HepG2 (cell line): ENCODE results near the gene LRRC70. TPM values are rescaled to one million over a fixed set of nuclear protein-coding genes. Genes with fewer than 3 reads are reported as not detected.

ENCODE experiments used
- ATAC-seq: fragments of 200-7000 bp; cut with Tn5 transposase; 3 replicates; pipeline ENCODE4 v1.9.1; 2020; ENCODE audit warnings: mild to moderate bottlenecking, moderate library complexity
- BruUV-seq: library from RNA; stranded (reverse); fragments of 400-500 nt; replicated peaks from 2 replicates; lab custom pipeline; 2021; lab: Mats Ljungman, UMichigan
- CTCF ChIA-PET: fragments of 300-600 bp; formaldehyde crosslinking; extraction: SDS; loops from one replicate; lab custom pipeline; 2021; ENCODE audit warnings: low total read pairs, inconsistent platforms, low intra/inter-chr PET ratio; lab: Yijun Ruan, JAX
- POLR2A ChIA-PET: fragments of 350-600 bp; sonication (Branson Sonifier 250); formaldehyde crosslinking; loops from one replicate; lab custom pipeline; 2020; ENCODE audit warnings: antibody characterized with exemption, inconsistent platforms; lab: Yijun Ruan, JAX
- DNase-seq: peaks from one replicate; pipeline ENCODE4 v3.0.0-alpha.2; 2015; ENCODE audit warnings: low spot score
- FAIRE-seq: peaks from 3 replicates; lab custom pipeline; 2011; peaks lifted over from hg19 to GRCh38; lab: Jason Lieb, UNC
- H2AFZ ChIP-seq: one replicate; pipeline ENCODE4 v1.6.1; 2011; ENCODE audit warnings: low read length, inconsistent platforms
- H3K27ac ChIP-seq: fragments of 300-600 bp; 3 replicates; pipeline ENCODE4 v1.8.0; 2011; ENCODE audit warnings: mixed run types, mild to moderate bottlenecking, mixed read lengths, low read length, inconsistent platforms; ENCODE audit not compliant: insufficient read depth; ENCODE audit errors: extremely low read length
- H3K27me3 ChIP-seq, 2 experiments: fragments of 200-600 bp in 1 of 2; 2 replicates in 1 of 2; 3 replicates in 1 of 2; pipeline versions ENCODE4 v1.6.0 to v1.8.0; 2011; ENCODE audit warnings: low read length in 2 of 2, mild to moderate bottlenecking in 2 of 2, moderate library complexity in 2 of 2, inconsistent platforms in 1 of 2; ENCODE audit not compliant: insufficient read depth in 2 of 2, control insufficient read depth in 1 of 2
- H3K36me3 ChIP-seq, 2 experiments: fragments of 200-600 bp in 1 of 2; replicated peaks in 1 of 2; 2 replicates in 1 of 2; 3 replicates in 1 of 2; pipeline versions ENCODE4 v1.5.1 to v1.8.0; 2011; ENCODE audit warnings: low read length in 2 of 2, inconsistent platforms in 1 of 2; ENCODE audit not compliant: insufficient read depth in 2 of 2, control insufficient read depth in 1 of 2
- H3K4me1 ChIP-seq: 2 replicates; pipeline ENCODE4 v1.5.1; 2012; ENCODE audit warnings: low read length, inconsistent platforms; ENCODE audit not compliant: insufficient read depth
- H3K4me2 ChIP-seq: 2 replicates; pipeline ENCODE4 v1.6.0; 2011; ENCODE audit warnings: low read depth, low read length, inconsistent platforms
- H3K4me3 ChIP-seq, 3 experiments: fragments of 200-600 bp in 1 of 3; sonication (generic), shearing (Covaris generic) in 1 of 3; replicated peaks in 1 of 3; 2 replicates each; pipeline ENCODE4 v1.5.1; 2011 to 2016; ENCODE audit warnings: low read length in 3 of 3, inconsistent platforms in 2 of 3, low read depth in 2 of 3, mild to moderate bottlenecking in 2 of 3, control low read depth in 1 of 3, mixed read lengths in 1 of 3; ENCODE audit not compliant: insufficient read depth in 1 of 3
- H3K79me2 ChIP-seq: one replicate; pipeline ENCODE4 v1.6.1; 2011; ENCODE audit warnings: low read length, inconsistent platforms; ENCODE audit not compliant: insufficient read depth
- H3K9ac ChIP-seq: 2 replicates; pipeline ENCODE4 v1.6.0; 2011; ENCODE audit warnings: mild to moderate bottlenecking, low read depth, low read length, inconsistent platforms; ENCODE audit not compliant: insufficient read depth
- H3K9me3 ChIP-seq: 2 replicates; pipeline ENCODE4 v1.5.1; 2012; ENCODE audit warnings: mild to moderate bottlenecking, low read length
- H4K20me1 ChIP-seq: 2 replicates; pipeline ENCODE4 v1.6.0; 2011; ENCODE audit warnings: inconsistent platforms, mild to moderate bottlenecking, low read length, moderate library complexity; ENCODE audit not compliant: insufficient read depth
- AFF4 ChIP-seq: sonication (generic); formaldehyde crosslinking; IDR thresholded peaks from 2 replicates; pipeline ENCODE4 v1.4.0; 2020; ENCODE audit warnings: missing genetic modification reagents
- ARHGAP35 ChIP-seq: sonication (generic); formaldehyde crosslinking; IDR thresholded peaks from 2 replicates; pipeline ENCODE4 v1.9.0; 2022; ENCODE audit warnings: mild to moderate bottlenecking, inconsistent platforms, moderate library complexity, missing genetic modification reagents, borderline replicate concordance
- ATF5 ChIP-seq: sonication (generic); formaldehyde crosslinking; IDR thresholded peaks from 2 replicates; pipeline ENCODE4 v1.4.0; 2020; ENCODE audit warnings: mild to moderate bottlenecking, low read depth, missing genetic modification reagents
- IKZF5 ChIP-seq: IDR thresholded peaks from 2 replicates; pipeline ENCODE4 v1.6.1; 2018; ENCODE audit warnings: missing genetic modification reagents, mild to moderate bottlenecking, missing compliant biosample characterization
- MAFG ChIP-seq: sonication (generic); formaldehyde crosslinking; IDR thresholded peaks from 2 replicates; pipeline ENCODE4 v1.5.1; 2020; ENCODE audit warnings: mild to moderate bottlenecking, missing genetic modification reagents
- MLLT10 ChIP-seq: sonication (generic); formaldehyde crosslinking; IDR thresholded peaks from 2 replicates; pipeline ENCODE4 v1.4.0; 2020; ENCODE audit warnings: missing genetic modification reagents
- POLR2A ChIP-seq, 2 experiments: IDR thresholded peaks; 2 replicates each; pipeline ENCODE4 v1.6.1; 2011; ENCODE audit warnings: low read depth in 2 of 2, low read length in 2 of 2, mild to moderate bottlenecking in 1 of 2, moderate library complexity in 1 of 2; ENCODE audit not compliant: insufficient read depth in 1 of 2
- ZNF564 ChIP-seq: sonication (generic); formaldehyde crosslinking; IDR thresholded peaks from 2 replicates; pipeline ENCODE4 v1.8.1; 2023; ENCODE audit warnings: mild to moderate bottlenecking, missing genetic modification reagents
- ZNF672 ChIP-seq: sonication (generic); formaldehyde crosslinking; IDR thresholded peaks from 2 replicates; pipeline ENCODE4 v1.8.1; 2022; ENCODE audit warnings: missing genetic modification reagents
- ZNF782 ChIP-seq: sonication (generic); formaldehyde crosslinking; IDR thresholded peaks from 2 replicates; pipeline ENCODE4 v1.4.0; 2020; ENCODE audit warnings: missing genetic modification reagents, mild to moderate bottlenecking, borderline replicate concordance
- WGBS: methylation state at CpG from one replicate; pipeline ENCODE4 v1.1.6; 2017; ENCODE audit warnings: low lambda C conversion rate; 5-methylcytosine and 5-hydroxymethylcytosine counted together
- in situ Hi-C: cut with HindIII; loops from 2 replicates; pipeline ENCODE4 v1.10.0; 2017; ENCODE audit warnings: low pct_unique_long_range_greater_than_20kb; ENCODE audit not compliant: extremely low pct_ligation_motif_present
- intact Hi-C: fragments of 100-400 bp; cut with micrococcal nuclease; formaldehyde crosslinking; loops from one replicate; pipeline ENCODE4 v1.10.0; 2022; ENCODE audit not compliant: unreplicated experiment
- polyA plus RNA-seq, 8 experiments: library from polyadenylated mRNA; depleted of rRNA in 3 of 8; stranded (reverse) in 7 of 8; unstranded in 1 of 8; fragments of >200 nt; fragmentation: Illumina TruSeq in 4 of 8; extraction: Trizol in 4 of 8; gene quantifications; 2 replicates each; pipeline versions ENCODE4 v1.2.1 to v1.2.3, GENCODE V29; 2011 to 2016; ENCODE audit warnings: low read depth in 4 of 8, missing spikeins in 1 of 8, mixed read lengths in 1 of 8; ENCODE audit not compliant: insufficient read depth in 1 of 8
- total RNA-seq, 5 experiments: library from RNA; depleted of rRNA; stranded (reverse); fragments of >200 nt; fragmentation: Illumina TruSeq; extraction: Trizol; gene quantifications; 2 replicates each; pipeline ENCODE4 v1.2.3, GENCODE V29; 2016; ENCODE audit warnings: low read depth in 1 of 5
- TF ChIP-seq, protein P1 (sequence below): sonication (generic); formaldehyde crosslinking; IDR thresholded peaks from 2 replicates; pipeline ENCODE4 v1.9.0; 2021; ENCODE audit warnings: missing genetic modification reagents, borderline replicate concordance

LRRC70 gene
- total and polyA plus RNA-seq, 2 of the 13 experiments (the other 11 are each of a cell fraction or from before 2014, with no cell fraction given) = 0.05 to 0.71 TPM

GRCh38 chr5:62579761-62580160, 1.1 kb downstream of the LRRC70 start:
- no peak for ATAC-seq
- BruUV-seq = no TSS peak

More at GRCh38 chr5:62579761-62580160, 1.1 kb downstream of the LRRC70 start:
- Histone ChIP-seq H3K4me3 (no peak overlapping the region), H4K20me1 (no peaks in the 10 kb centered on the region), H3K36me3 (peaks cover 0 to 17% of the 10 kb centered on the region in 2 experiments; a peak in 4 of 5 replicates), H2AFZ (no peak overlapping the region), H3K27ac (no peak overlapping the region), H3K9me3 (no peaks in the 10 kb centered on the region), H3K79me2 (no peaks in the 10 kb centered on the region), H3K9ac (no peak overlapping the region), H3K4me2 (no peak overlapping the region), H3K27me3 (no peaks in the 10 kb centered on the region), H3K4me1 (no peaks in the 10 kb centered on the region)
- in situ Hi-C loops (no loop called here), intact Hi-C loops (no loop called here)
- CTCF ChIA-PET = no interaction called here
- TF ChIP-seq ZNF782 (no peak), ATF5 (CRISPR knock-in tag) (no peak), POLR2A (IDR thresholded peaks at IDR 0.05; ENCODE audit: insufficient read depth in 1 of 2, low read depth in 2 of 2, low read length in 2 of 2) (no peak), ARHGAP35 (no peak), IKZF5 (CRISPR knock-in tag) (no peak), MAFG (CRISPR knock-in tag) (no peak), MLLT10 (no peak), ZNF564 (CRISPR knock-in tag) (no peak), ZNF672 (CRISPR knock-in tag) (no peak), AFF4 (CRISPR knock-in tag) (no peak)
- TF ChIP-seq, protein P1, sequence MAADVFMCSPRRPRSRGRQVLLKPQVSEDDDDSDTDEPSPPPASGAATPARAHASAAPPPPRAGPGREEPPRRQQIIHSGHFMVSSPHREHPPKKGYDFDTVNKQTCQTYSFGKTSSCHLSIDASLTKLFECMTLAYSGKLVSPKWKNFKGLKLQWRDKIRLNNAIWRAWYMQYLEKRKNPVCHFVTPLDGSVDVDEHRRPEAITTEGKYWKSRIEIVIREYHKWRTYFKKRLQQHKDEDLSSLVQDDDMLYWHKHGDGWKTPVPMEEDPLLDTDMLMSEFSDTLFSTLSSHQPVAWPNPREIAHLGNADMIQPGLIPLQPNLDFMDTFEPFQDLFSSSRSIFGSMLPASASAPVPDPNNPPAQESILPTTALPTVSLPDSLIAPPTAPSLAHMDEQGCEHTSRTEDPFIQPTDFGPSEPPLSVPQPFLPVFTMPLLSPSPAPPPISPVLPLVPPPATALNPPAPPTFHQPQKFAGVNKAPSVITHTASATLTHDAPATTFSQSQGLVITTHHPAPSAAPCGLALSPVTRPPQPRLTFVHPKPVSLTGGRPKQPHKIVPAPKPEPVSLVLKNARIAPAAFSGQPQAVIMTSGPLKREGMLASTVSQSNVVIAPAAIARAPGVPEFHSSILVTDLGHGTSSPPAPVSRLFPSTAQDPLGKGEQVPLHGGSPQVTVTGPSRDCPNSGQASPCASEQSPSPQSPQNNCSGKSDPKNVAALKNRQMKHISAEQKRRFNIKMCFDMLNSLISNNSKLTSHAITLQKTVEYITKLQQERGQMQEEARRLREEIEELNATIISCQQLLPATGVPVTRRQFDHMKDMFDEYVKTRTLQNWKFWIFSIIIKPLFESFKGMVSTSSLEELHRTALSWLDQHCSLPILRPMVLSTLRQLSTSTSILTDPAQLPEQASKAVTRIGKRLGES (CRISPR knock-in tag) = no peak
- no peak for DNase-seq
- POLR2A ChIA-PET = no interaction called here
- WGBS = 96% methylated on average over 5 of the region's 5 CpGs
- FAIRE-seq = no peak
